Central memory CD4-positive, alpha-beta T cell (primary cell): ENCODE results near the gene CABP2.
"Not testable (repeated sequence)": the region's sequence is repeated elsewhere in the genome, so short reads cannot be mapped to it uniquely, and the experiment has no call there.

Experiments used
- DNase-seq: peaks from one replicate; pipeline ENCODE4 v3.0.0; 2022

Gene CABP2

GRCh38 chr11:67538823-67539505 lies 15.7 kb upstream of the CABP2 start:
- no peak for DNase-seq

DNA sequence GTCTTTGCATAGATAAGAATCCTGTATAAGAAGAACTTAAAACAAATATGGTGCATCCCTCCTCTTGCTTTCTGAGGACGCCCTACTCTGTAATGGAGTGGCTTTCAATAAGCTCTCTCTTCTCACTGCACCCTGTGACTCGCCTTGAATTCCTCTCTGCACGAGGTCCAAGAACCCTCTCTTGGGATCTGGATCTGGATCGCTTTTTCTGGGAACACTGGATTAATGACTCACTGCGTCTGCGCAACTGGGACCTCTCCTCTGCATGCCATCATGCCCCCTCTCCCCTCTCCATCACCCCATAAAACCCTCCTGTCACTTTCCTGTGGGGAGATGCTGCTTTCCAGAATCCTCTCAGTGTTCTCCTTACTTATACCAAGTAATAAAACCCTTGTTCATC lies 15.1 kb upstream of the CABP2 start:
- DNase-seq, result no peak

DNA sequence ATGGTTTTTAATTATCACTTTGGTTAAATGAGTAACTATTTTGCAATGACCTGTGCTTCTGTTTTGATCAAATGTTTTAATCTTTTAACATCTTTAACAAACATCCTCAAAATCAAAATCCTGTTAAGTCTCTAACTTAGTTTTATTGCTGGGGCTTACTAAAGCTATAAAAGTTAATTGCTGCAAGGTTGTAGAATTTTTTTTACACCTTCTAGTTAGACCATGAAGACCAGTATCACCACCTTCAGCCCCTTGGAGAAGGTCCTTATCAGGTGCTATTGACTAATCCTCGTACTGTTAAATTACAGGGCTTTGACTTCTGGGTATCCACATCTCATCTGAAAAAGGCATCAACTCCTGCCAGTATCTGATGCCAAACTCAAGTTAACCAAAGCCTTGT lies 12.3 kb upstream of the CABP2 start:
- no peak for DNase-seq

GRCh38 chr11:67534070-67534679 lies 10.9 kb upstream of the CABP2 start:
- no peak for DNase-seq

- DNase-seq, result no peak
These were observed 9.6 kb upstream of the CABP2 start for GRCh38 chr11:67532889-67533288.

DNA sequence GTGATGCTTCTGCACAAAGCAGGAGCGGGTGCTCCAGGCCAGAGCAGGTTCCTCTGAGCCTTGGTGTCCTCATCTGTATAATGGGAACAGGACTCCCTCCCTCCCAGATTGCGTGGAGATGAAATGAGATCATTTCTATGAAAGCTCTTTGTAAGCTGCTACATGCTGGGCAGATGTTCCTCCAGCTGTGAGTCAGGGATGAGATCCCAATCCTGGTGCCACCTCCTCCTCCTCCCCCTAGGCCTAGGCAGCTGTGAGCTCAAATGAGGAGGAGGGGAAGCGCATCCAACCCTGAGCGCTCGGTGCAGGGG lies 7.0 kb upstream of the CABP2 start:
- no peak for DNase-seq

DNA sequence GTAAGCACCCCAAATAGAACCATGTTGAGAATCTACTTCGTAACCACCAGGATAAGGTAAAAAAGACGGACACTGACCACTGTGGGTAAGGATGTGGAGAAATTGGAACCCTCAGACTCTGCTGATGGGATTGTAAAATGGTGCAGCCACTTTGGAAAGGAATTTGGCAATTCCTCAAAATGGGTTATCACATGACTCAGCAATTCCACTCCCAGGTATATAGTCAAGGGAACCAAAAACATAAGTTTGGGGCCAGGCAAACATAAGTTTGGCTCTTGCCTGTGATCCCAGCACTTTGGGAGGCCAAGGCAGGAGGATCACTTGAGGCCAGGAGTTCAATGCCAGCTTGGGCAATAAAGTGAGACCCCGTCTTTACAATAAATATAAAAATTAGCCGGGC lies 5.1 kb upstream of the CABP2 start:
- DNase-seq, result no peak

GRCh38 chr11:67525275-67525976 lies 2.2 kb upstream of the CABP2 start:
- DNase-seq, result no peak

DNA sequence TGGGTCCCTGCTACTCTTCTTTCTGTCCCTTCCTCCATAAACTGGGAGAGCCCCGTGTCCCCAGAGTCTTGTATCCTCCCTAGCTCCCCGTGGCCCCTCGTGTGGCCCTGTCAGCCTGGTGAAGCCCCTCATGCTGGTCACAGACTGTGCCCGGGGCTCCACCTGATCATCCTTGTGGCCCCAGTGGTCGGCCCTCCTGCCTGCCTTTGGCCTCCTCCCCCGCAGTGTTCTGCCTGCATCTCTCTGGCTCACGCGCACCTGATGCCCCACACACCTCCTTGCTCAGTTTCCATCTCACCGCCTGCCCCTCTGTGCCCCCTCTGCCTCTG lies 1.2 kb upstream of the CABP2 start:
- no peak for DNase-seq

- DNase-seq, result no peak
These were observed 572 bp upstream of the CABP2 start for GRCh38 chr11:67523556-67524479.

- no peak for DNase-seq
These were observed 908 bp downstream of the CABP2 start for GRCh38 chr11:67522338-67522737.

DNA sequence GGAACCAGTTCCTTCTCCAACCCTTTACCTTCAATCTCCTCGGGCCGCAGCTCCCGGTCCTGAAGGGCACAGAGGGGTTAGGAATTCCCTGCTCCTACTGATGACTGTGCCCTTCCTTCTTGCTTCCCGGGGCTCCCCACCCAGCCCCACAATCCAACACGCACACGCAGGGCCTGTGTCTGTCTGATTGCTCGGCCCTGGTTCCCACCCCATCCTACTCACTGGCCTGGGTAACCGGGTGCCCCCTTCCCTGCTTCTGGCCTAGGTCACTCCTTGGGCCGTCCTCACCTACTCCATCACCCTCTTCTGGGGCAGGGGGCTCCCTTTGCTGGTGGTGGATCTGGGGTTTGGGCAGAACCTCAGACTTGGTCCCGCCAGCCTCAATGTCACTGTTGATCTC lies 1.3 kb downstream of the CABP2 start:
- no peak for DNase-seq

DNA sequence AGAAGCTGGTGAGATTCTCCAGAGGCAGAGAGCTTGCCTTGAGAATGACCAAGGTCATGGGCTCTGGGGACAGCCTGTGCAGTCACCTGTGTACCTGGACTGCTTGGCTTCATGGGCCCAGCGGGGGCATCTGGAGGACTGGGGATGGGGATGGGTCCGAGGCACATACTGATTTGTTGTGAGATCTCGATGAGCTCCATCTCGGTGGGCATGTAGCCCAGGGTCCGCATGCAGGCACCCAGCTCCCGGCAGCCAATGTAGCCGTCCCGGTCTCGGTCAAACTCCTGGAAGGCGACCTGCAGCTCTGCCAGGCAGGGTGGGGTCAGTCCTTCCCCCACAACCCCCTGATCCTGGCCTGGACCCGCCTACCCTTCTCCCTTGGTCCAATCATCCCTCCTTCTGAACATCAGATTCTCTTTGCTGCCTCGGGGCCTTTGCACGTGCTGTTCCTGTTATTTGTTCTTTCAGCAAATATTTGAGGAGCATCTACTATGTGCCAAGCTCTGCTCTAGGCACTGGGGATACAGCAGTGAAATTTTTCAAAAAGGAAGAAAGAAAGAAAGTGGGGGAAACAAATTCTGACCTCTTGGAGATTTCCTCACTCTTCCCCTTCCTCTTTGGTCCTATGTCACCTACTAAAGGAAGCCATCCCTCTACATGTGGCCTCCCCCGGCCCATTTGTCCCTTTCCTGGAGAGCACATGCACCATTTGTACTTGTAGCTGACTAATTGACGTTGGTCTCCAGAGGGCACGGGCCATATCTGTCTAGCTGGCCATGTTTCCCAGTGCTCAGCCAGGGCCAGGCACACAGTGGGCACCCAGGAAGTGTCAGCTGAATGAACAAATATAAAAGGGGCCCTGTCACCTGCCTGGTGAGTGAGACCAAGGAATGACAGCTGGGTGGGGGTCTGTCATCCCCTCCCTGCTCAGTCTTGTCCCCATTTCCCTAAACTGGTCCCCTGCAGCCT lies 2.1 kb downstream of the CABP2 start:
- DNase-seq, result no peak

- no peak for DNase-seq
These were observed 3.5 kb downstream of the CABP2 start for GRCh38 chr11:67519726-67520125.

- no peak for DNase-seq
These were observed 5.3 kb downstream of the CABP2 start for GRCh38 chr11:67517784-67518552.

- DNase-seq, result no peak
These were observed 6.4 kb downstream of the CABP2 start for GRCh38 chr11:67516806-67517205.

GRCh38 chr11:67514116-67514515 lies 9.1 kb downstream of the CABP2 start:
- no peak for DNase-seq

DNA sequence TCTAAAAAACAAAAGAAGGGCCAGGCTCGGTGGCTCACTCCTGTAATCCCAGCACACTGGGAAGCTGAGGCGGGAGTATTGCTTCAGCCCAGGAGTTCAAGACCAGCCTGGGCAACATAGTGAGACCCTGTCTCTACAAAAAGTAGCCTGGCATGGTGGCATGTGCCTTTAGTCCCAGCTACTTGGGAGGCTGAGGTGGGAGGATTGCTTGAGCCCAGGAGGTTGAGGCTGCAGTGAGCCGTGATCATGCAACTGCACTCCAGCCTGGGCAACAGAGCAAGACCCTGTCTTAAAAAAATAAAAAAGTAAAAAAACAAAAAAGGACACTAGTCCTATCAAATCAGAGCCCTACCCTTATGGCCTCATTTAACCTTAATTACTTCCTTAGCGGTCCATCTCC lies 11.7 kb downstream of the CABP2 start:
- DNase-seq, result not testable (repeated sequence)

DNA sequence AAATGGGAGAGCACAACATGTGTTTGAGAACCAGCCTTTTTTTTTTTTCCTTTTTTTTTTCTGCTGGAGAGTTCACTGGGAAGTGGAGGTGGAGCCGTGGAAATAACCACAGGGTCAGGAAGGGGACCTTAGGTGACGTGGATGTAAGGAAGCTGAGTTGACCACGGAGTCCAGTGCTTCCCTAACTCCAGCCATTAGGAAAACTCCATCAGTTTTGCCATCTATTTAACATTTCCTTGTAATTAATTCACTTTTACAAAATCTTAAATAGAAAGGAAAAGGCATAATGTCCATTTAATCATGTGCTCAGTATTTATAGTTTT lies 13.3 kb downstream of the CABP2 start:
- DNase-seq, result no peak

GRCh38 chr11:67508486-67509121 lies 14.6 kb downstream of the CABP2 start:
- DNase-seq, result peak; percentile 98

DNA sequence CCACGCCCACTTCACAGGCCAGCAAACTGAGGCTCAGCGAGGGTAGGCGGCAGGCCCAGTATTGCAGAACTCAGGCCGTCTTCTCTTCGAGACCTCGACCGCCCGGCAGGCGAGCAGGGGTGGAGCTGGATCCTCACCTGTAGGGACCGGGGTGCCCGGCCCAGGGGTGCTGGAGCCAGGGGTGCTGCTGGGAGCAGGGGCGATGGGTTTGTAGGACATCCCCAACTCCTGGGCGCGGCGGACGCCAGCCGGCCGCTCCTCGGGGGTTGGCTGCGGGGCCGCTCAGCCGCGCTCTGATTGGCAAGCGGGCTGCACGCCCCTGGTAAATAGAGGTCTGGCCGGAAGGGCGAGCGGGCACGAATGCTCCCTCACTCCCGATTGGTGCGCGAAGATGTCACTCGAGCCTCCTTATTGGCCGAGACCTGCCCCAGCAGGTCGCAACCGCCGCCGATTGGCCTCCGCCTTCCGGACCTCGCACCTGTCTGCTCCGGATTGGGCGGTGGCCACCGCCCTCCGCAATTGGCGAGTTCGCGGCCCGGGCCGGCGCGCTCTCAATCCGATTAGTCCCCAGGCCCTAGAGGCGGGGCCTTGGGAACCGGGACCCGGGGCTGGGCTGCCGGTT lies 15.3 kb downstream of the CABP2 start, which contains the start of gene CDK2AP2:
Gene CDK2AP2 (minus strand): TSS at position 299 of the 622 bp plus-strand sequence. CDS start 80 bp downstream, at position 219.
- peak; percentile 95 for DNase-seq
